GM23338 (cell line): ENCODE measurements around the gene BCL11B. TPM values are rescaled to one million over a fixed set of nuclear protein-coding genes. Genes with fewer than 3 reads are reported as not detected.

Source experiments
- ATAC-seq: fragments of 200-7000 bp; cut with Tn5 transposase; 3 replicates; pipeline ENCODE4 v1.9.1; 2020
- DNase-seq: peaks from one replicate; pipeline ENCODE4 v3.0.0-alpha.2; 2015; ENCODE audit warnings: low spot score
- H2AFZ ChIP-seq: fragments of 200-600 bp; sonication (generic); 2 replicates; pipeline ENCODE4 v1.8.0; 2016; ENCODE audit warnings: antibody characterized with exemption, mild to moderate bottlenecking, moderate library complexity
- H3F3A ChIP-seq: fragments of 200-600 bp; sonication (generic); replicated peaks from 2 replicates; pipeline ENCODE4 v1.8.0; 2017; ENCODE audit warnings: antibody characterized with exemption, mixed run types, low read depth
- H3K27ac ChIP-seq: fragments of 200-600 bp; sonication (generic); 2 replicates; pipeline ENCODE4 v1.6.1; 2016; ENCODE audit warnings: low read depth
- H3K27me3 ChIP-seq: fragments of 200-600 bp; sonication (generic); 2 replicates; pipeline ENCODE4 v1.8.0; 2016; ENCODE audit warnings: mild to moderate bottlenecking, mixed run types, moderate library complexity; ENCODE audit not compliant: insufficient read depth
- H3K36me3 ChIP-seq: fragments of 200-600 bp; sonication (generic); 2 replicates; pipeline ENCODE4 v1.8.0; 2016; ENCODE audit warnings: mild to moderate bottlenecking; ENCODE audit not compliant: insufficient read depth
- H3K4me1 ChIP-seq: fragments of 200-600 bp; sonication (generic); 2 replicates; pipeline ENCODE4 v1.8.0; 2016; ENCODE audit warnings: mild to moderate bottlenecking, moderate library complexity; ENCODE audit not compliant: insufficient read depth
- H3K4me2 ChIP-seq: fragments of 200-600 bp; sonication (generic); 2 replicates; pipeline ENCODE4 v1.7.1; 2017; ENCODE audit warnings: mixed run types
- H3K4me3 ChIP-seq: fragments of 200-600 bp; sonication (generic); 2 replicates; pipeline ENCODE4 v1.6.1; 2016; ENCODE audit warnings: mixed run types
- H3K79me2 ChIP-seq: fragments of 200-600 bp; sonication (generic); replicated peaks from 2 replicates; pipeline ENCODE4 v1.8.0; 2017; ENCODE audit warnings: mild to moderate bottlenecking; ENCODE audit not compliant: insufficient read depth
- H3K9me2 ChIP-seq: fragments of 200-600 bp; sonication (generic); 2 replicates; pipeline ENCODE4 v1.8.0; 2017; ENCODE audit not compliant: insufficient read depth
- H4K20me1 ChIP-seq: fragments of 200-600 bp; sonication (generic); replicated peaks from 2 replicates; pipeline ENCODE4 v1.8.0; 2017; ENCODE audit warnings: mild to moderate bottlenecking; ENCODE audit not compliant: insufficient read depth
- H3K27ac Mint-ChIP-seq: 2 replicates; pipeline ENCODE4 v1.8.0; 2020; ENCODE audit warnings: inconsistent platforms, mild to moderate bottlenecking, moderate library complexity, mixed read lengths
- H3K27me3 Mint-ChIP-seq: 3 replicates; pipeline ENCODE4 v1.8.0; 2022; ENCODE audit warnings: low read depth, mild to moderate bottlenecking, moderate library complexity, mixed read lengths, inconsistent platforms; ENCODE audit not compliant: insufficient read depth, poor library complexity
- H3K36me3 Mint-ChIP-seq: 3 replicates; pipeline ENCODE4 v1.8.0; 2021; ENCODE audit warnings: low read depth, mild to moderate bottlenecking, inconsistent platforms, moderate library complexity, mixed read lengths
- H3K4me1 Mint-ChIP-seq: 3 replicates; pipeline ENCODE4 v1.8.0; 2020; ENCODE audit warnings: mild to moderate bottlenecking, inconsistent platforms, mixed read lengths
- H3K4me3 Mint-ChIP-seq: 3 replicates; pipeline ENCODE4 v1.8.0; 2021; ENCODE audit warnings: moderate library complexity, mild to moderate bottlenecking, inconsistent platforms, mixed read lengths
- H3K9me3 Mint-ChIP-seq: 3 replicates; pipeline ENCODE4 v1.8.0; 2020; ENCODE audit warnings: moderate library complexity, mild to moderate bottlenecking, inconsistent platforms, mixed read lengths
- ETS1 ChIP-seq: IDR thresholded peaks from 2 replicates; pipeline ENCODE4 v1.6.1; 2016; ENCODE audit warnings: antibody characterized with exemption
- EZH2 ChIP-seq: fragments of 200-600 bp; sonication (generic); IDR thresholded peaks from one replicate; pipeline ENCODE4 v1.8.0; 2017; ENCODE audit warnings: antibody characterized with exemption, mild to moderate bottlenecking, low read depth; ENCODE audit not compliant: unreplicated experiment
- EZH2phosphoT487 ChIP-seq: fragments of 200-600 bp; sonication (generic); IDR thresholded peaks from one replicate; pipeline ENCODE4 v1.8.1; 2018; ENCODE audit warnings: antibody characterized with exemption; ENCODE audit not compliant: unreplicated experiment
- NANOG ChIP-seq: IDR thresholded peaks from 2 replicates; pipeline ENCODE4 v1.6.1; 2016; ENCODE audit warnings: antibody characterized with exemption, borderline replicate concordance
- POLR2AphosphoS5 ChIP-seq: IDR thresholded peaks from 2 replicates; pipeline ENCODE4 v1.6.1; 2016; ENCODE audit warnings: antibody characterized with exemption, low read depth
- REST ChIP-seq: IDR thresholded peaks from one replicate; pipeline ENCODE4 v1.6.1; 2018; ENCODE audit warnings: antibody characterized with exemption; ENCODE audit not compliant: unreplicated experiment
- ZNF114 ChIP-seq: fragments of 250-450 bp; sonication (Bioruptor Pico); IDR thresholded peaks from 2 replicates; pipeline ENCODE4 v1.5.0; 2020; ENCODE audit warnings: mild to moderate bottlenecking, moderate library complexity
- ZNF462 ChIP-seq: fragments of 250-450 bp; sonication (Bioruptor Pico); IDR thresholded peaks from 2 replicates; pipeline ENCODE4 v1.5.0; 2020; ENCODE audit warnings: mild to moderate bottlenecking, moderate library complexity
- polyA plus RNA-seq: library from polyadenylated mRNA; unstranded; fragments of >200 nt; fragmentation: Nextera tagmentation; extraction: Ambion mirVana; gene quantifications from 2 replicates; pipeline ENCODE4 v1.2.1, GENCODE V29; 2016
- total RNA-seq: library from RNA; depleted of rRNA; stranded (reverse); fragments of >200 nt; shearing (Covaris generic); gene quantifications from 2 replicates; pipeline ENCODE4 v1.2.3, GENCODE V29; 2014

BCL11B gene
- total and polyA plus RNA-seq, 2 experiments from 2014 or later = 2.4 to 6.7 TPM

DNA sequence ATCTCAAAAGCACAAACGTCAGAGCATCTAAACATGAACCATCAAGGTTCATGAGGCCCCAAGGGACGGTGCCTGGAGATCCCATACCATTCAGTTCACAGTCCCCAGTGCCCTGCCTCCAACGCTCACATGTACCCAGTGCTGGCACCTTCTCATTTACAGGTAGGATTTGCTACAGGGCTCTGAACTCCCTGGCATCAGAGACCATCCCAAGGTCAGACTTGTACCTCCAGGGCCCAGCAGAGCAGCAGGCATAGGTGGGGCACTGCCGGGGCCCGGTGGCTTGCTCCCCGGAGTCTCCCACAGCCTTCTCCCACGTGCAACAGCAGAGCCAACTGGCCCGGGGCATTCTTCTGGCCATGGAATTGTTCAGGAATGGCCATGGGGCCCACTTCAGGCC lies 114.8 kb downstream of the BCL11B start (continued):
- TF ChIP-seq ZNF462 (CRISPR knock-in tag) (no peak), REST (no peak), ZNF114 (CRISPR knock-in tag) (no peak), EZH2phosphoT487 (no peak), POLR2AphosphoS5 (no peak)

DNA sequence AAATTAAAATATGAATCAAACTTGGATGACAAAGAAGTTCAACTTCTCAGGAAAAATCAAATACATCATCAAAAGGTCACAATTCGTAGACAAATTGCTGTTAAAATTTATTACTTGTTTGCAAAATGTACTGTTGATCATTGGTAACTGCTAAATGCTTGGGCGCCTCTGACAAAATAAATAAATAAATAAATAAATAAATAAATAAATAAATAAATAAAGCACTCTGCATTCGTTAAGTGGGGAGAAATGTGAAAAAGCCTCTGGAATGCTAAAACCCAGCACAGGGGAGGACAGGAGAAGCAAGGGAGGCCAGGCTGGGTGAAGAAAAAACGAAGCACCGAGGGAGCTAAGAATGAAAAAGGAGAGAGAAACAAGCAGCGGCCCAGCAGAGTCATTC lies 115.2 kb downstream of the BCL11B start:
- H3K4me3 Mint-ChIP-seq = no peak overlapping the region
- peaks cover 9% of the 10 kb centered on the region for H3K27me3 Mint-ChIP-seq
- Histone ChIP-seq H3K27ac (no peak overlapping the region), H3F3A (no peaks in the 10 kb centered on the region), H3K36me3 (no peaks in the 10 kb centered on the region), H4K20me1 (no peaks in the 10 kb centered on the region), H3K4me1 (no peaks in the 10 kb centered on the region), H3K79me2 (no peaks in the 10 kb centered on the region), H3K9me2 (no peaks in the 10 kb centered on the region), H2AFZ (no peak overlapping the region), H3K4me2 (no peak overlapping the region), H3K27me3 (no peaks in the 10 kb centered on the region), H3K4me3 (no peak overlapping the region)
- DNase-seq = no peak
- no peak overlapping the region for H3K27ac Mint-ChIP-seq
- no peak for ATAC-seq
- H3K4me1 Mint-ChIP-seq = peaks cover 4% of the 10 kb centered on the region; the same call in 2 of the 3 replicates
- H3K36me3 Mint-ChIP-seq = no peaks in the 10 kb centered on the region
- no peaks in the 10 kb centered on the region; the same call in 1 of the 3 replicates for H3K9me3 Mint-ChIP-seq
- no peak for TF ChIP-seq EZH2
- no peak for TF ChIP-seq NANOG
- no peak for TF ChIP-seq EZH2phosphoT487
- TF ChIP-seq REST = no peak
- no peak for TF ChIP-seq ZNF114 (CRISPR knock-in tag)
- no peak for TF ChIP-seq ETS1
